ENCODE results near the gene FAM53A.

FAM53A gene, protein sequence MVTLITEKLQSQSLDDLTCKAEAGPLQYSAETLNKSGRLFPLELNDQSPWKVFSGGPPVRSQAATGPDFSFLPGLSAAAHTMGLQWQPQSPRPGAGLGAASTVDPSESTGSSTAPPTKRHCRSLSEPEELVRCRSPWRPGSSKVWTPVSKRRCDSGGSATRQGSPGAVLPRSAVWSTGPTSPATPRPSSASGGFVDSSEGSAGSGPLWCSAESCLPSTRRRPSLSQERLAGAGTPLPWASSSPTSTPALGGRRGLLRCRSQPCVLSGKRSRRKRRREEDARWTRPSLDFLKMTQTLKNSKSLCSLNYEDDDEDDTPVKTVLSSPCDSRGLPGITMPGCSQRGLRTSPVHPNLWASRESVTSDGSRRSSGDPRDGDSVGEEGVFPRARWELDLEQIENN

DNA sequence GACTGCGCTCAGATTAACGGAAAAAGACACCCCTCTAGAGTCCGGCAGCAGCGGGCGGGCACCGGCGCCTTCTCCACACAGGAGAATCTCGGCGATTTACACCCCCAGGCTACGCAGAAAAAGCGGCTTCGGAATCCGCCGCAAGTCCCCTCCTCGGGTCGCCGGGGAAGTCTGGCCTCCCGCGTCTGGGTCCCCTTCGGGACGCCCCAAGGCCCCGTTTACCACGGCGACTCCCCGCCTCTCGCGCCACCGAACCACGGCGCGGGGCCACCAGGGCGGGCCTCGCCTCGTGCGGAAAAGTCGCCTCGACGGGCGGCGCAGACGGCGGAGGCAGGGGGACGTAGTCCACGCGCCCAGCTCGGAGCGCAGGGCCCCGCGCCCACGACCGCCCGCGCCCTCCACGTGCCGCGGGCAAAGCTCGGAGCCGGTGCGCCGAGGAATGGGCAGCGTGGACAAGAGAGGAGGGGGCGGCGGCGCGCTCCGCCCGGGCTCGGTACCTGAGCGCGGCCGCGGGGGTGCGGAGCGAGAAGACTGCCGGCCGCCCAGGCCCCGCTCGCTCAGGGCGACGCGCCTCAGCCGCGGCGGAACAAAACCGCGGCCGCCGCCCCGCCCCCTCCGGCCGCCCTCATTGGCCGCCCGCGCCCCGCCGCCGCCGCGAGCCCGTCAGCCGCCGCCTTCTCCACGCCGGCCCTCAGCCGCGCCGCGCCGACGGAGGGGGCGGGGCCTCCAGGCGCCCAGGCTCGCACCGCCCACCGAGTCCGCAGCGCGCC lies at the start of gene FAM53A:
Gene FAM53A, minus strand, starts transcription at position 578 of the 770 bp plus-strand sequence. CDS start 15,572 bp downstream, outside the sequence.
- no peak for DNase-seq (ENCODE audit: low spot score)

DNA sequence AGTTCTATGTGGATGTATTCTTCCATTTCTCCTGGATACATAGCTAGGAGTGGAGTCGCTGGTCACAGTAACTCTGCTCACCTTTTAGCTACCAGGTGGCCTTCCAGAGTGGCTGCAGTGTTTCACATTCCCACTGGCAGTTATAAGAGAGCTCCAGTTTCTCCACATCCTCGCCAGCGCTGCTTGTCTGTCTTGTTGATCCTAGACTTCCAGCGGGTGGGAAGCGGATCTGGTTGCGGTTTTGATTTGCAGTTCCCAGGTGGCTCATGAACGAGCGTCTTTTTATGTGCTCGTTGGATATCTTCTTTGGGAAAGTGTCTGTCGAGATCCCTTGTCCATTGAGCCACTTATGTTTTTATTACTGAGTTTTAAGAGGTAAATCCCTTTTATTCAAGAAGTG lies 48.8 kb upstream of the FAM53A start:
- no peak for DNase-seq (ENCODE audit: low spot score)

DNA sequence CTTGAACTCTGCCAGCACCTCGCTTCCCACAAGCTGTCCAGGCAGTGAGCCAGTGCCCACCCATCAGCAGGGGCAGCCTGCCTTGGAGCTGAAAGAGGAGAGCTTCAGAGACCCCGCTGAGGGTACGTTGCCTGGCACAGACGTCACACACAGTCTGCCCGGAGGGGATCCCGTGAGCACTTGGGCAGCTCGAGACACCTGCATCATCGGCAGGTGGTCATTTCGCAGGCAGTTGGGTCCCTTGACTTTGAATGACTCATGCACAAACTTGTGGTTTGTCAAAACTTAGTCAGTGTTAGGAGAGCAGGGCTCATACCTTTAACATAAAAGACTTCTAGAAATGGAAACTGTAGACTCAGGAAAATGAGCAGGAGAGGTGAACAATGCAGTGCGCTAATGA lies 47.1 kb upstream of the FAM53A start:
- peak; percentile 44 for DNase-seq (ENCODE audit: low spot score)

DNA sequence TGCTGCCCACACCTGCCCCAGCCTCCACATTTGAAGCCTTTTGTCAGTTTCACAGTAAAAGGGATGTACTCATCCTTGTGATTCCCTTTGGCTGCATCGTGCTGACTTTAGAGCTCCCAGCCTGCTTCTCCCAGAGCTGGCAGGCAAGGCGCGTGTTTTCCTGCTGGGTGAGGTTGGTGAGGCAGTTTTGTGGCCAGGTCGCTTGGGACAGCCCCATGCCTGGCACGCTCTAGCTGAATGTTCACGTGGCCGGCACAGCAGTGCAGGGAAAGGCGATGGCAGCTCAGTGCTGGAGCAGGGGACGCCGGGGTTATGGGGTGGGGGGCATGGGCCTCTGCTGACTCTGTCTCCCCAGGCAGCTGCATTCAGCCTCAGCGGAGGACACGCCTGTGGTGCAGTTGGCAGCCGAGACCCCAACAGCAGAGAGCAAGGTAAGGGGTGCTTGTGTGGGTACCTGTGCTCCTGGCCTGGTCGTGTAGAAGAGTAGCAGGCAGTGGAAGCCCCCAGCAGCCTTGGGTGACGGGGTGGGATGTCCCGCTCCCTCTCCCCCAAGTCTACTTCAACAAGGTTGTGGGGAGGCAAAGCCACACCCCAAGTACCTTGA lies 46.5 kb upstream of the FAM53A start:
- DNase-seq (ENCODE audit: low spot score): no peak

DNA sequence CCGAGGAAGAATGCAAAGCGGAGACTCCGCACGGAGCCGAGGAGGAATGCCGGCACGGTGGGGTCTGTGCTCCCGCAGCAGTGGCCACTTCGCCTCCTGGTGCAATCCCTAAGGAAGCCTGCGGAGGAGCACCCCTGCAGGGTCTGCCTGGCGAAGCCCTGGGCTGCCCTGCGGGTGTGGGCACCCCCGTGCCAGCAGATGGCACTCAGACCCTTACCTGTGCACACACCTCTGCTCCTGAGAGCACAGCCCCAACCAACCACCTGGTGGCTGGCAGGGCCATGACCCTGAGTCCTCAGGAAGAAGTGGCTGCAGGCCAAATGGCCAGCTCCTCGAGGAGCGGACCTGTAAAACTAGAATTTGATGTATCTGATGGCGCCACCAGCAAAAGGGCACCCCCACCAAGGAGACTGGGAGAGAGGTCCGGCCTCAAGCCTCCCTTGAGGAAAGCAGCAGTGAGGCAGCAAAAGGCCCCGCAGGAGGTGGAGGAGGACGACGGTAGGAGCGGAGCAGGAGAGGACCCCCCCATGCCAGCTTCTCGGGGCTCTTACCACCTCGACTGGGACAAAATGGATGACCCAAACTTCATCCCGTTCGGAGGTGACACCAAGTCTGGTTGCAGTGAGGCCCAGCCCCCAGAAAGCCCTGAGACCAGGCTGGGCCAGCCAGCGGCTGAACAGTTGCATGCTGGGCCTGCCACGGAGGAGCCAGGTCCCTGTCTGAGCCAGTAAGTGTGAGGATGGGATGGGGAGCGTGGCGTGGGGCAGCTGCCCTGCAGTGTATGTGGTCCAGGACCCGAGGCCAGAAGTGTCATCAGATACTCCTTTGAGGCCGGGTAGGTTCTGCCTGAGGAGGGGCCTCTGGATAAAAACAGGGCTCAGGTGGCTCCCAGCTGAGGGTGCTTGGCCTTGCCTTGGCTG lies 44.2 kb upstream of the FAM53A start:
- DNase-seq (ENCODE audit: low spot score): no peak

DNA sequence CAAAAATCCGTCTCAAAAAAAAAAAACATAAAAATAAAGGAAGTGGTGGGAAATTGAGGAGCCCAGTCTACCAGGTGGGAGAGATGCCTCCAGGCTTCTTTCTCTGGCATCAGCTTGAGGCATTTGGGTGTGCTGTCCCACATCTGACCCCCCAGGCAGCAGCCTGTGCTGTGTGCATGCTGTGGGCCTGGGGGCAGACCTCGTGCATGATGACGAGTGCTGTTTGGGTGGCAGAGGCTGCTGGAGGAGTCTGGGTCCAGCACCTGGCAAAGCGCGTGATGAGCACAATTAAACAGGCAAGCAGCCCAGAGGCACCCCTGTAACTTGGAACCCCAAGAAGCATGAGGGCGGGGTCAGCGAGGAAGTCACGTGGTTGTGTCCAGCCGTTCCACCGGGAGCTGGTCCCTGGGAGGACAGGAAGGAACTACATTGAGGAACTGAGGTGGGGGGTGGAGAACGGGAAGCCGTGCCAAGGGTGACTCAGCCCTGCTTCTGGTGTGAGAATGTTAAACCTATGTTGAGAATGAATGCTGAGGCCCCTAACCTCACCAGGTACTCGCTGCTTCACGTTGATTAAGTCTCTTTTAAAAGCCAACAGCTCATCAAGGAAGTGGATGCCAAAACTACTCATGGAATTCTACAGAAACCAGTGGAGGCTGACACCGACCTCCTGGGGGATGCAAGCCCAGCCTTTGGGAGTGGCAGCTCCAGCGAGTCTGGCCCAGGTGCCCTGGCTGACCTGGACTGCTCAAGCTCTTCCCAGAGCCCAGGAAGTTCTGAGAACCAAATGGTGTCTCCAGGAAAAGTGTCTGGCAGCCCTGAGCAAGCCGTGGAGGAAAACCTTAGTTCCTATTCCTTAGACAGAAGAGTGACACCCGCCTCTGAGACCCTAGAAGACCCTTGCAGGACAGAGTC lies 43.3 kb upstream of the FAM53A start:
- DNase-seq (ENCODE audit: low spot score): no peak

DNA sequence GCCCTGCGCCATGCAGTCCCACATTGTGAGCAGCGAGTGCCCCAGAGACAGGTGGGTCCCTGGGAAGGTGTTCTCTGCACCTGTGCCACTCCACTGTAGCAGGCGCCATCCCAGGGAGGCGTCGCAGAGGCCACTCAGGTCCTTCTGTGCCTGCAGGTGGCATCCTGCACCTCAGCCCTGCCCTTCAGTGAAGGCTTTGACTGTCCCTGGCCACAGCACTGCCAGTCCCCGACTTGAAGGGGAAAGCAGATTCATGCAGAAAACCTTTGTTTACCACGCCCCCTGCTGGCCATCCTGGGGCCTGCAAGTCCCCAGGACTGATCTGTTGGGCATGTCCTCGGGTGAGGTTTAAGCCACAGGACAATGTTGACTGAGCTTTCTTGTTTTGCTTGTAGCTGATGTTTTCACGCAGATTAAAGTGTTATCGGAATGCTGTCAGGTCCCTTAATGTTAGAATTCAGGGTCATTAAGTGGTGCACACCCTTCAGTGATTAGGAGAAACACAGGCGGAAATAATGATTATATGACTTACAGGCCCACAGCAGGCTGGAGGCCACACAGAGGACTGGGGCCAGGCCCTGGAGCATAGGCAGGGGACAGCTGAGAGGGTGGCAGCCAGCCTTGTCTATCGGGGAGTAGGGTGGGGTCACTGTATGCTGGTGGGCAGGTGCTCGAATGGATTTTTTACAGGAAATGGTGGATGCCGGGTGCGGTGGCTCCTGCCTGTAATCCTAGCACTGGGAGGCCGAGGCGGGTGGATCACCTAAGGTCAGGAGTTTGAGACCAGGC lies 42.2 kb upstream of the FAM53A start:
- DNase-seq (ENCODE audit: low spot score): peak; percentile 87

DNA sequence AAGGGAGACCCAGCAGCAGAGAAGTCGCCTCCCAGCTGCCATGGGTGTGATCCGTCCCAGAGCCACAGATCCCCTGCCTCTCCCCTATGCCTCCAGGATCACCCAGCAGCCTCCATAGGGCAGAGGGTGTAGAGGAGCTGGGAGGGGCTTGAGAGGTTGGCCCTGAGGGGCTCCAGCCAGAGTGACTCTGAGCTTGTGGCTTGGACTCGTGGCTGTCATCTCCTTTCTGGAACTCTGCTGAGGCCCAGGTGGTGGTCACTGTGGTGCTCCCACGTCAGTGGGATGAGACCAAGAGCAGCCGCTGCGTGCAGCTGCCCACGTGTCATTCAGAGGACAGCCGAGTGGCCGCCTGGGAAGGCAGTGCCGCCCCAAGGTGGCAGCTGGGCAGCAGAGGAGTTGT lies 41.4 kb upstream of the FAM53A start:
- no peak for DNase-seq (ENCODE audit: low spot score)

DNA sequence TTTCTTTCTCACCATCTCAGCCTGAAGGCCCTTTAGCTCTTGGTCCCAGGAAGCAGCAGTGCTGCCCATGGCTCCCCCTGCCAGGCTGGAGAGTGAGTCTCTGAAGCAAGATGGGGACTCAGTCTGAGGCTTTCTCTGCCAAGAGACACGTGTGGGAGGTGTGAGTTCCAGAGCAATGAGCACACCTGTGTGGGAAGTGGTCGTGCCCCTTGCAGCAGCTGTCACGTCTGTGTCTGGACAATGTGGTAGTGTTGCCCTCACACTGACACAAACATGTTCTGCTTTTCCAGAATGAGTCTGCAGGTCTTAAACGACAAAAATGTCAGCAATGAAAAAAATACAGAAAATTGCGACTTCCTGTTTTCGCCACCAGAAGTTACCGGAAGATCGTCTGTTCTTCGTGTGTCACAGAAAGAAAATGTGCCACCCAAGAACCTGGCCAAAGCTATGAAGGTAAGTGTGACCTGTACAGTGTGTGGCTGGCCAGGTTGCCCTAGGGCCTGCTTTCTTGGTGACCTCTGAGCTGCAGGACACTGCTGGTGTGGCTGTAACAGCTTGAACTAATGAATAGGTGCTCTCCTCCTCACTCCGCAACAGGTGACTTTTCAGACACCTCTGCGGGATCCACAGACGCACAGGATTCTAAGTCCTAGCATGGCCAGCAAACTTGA lies 39.2 kb upstream of the FAM53A start:
- DNase-seq (ENCODE audit: low spot score): peak; percentile 53

DNA sequence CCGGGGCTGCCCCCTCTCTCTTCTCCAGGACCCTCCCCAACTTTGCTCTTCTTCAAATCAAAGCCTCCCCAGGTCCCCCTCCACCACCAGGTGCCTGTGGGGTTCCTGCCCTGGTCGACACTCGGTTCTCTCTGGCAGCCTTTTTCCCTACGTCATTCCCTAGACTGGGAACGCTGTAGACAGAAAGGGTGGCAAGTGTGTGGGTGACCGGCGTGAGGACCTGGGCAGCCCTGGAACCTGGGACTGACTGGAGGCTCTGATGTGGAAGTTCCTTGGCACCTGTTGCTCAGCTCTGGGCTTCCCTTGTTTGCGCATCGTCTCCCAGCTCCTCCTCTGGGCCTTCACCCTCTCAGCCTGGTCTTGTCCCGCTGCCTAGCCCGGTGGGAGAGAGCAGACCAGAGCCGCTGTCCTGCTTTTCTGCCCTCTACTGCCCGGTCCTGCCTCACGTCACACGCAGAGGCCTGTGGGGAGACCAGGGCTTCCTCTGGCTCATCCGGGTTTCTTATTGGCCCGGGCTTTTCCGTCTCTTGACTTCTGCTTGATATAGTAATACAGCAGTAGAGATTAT lies 38.5 kb upstream of the FAM53A start:
- no peak for DNase-seq (ENCODE audit: low spot score)

DNA sequence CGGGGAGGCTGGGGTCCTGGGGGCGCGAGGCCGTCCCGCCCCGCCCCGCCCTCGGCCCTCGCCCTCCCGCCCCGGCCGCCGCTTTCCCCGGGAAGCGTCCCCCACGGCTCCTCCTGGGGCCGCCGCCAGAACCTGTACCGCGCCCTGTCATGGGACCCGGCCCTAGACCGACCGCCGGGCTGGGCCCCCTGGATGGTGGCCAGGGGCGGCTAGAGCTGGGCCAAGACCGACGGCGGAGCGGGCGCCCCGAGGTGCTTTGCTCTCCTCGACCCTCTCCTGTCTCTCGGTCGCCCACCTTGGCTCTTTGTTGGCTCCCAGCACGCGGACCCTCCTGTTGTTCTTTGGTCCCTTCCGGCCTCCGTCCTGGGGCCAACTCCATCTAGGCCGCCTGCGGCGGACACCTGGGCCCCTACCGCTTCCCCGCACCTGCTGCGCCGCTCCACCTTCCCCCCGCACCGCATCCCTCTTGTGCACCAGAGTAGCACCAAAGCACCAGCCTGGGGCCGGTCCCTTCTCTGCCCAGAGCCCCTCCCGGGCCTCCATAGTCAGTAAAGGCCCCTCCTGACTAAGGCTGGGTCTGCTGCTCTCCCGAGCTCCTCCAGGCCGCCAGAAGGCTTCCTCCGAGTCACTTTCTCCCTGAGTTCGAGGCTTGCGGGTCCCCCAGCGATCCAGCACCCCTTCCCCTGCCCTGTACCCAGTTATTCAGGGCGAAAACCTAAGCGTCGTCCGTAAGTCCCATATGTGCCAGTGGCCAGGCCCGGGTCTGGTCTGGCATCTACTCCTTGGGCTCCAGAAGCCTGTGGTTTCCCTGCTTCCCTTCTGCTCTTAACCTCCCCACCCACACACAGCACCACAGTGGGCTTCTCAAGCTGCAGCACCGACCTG lies 37.8 kb upstream of the FAM53A start:
- no peak for DNase-seq (ENCODE audit: low spot score)

DNA sequence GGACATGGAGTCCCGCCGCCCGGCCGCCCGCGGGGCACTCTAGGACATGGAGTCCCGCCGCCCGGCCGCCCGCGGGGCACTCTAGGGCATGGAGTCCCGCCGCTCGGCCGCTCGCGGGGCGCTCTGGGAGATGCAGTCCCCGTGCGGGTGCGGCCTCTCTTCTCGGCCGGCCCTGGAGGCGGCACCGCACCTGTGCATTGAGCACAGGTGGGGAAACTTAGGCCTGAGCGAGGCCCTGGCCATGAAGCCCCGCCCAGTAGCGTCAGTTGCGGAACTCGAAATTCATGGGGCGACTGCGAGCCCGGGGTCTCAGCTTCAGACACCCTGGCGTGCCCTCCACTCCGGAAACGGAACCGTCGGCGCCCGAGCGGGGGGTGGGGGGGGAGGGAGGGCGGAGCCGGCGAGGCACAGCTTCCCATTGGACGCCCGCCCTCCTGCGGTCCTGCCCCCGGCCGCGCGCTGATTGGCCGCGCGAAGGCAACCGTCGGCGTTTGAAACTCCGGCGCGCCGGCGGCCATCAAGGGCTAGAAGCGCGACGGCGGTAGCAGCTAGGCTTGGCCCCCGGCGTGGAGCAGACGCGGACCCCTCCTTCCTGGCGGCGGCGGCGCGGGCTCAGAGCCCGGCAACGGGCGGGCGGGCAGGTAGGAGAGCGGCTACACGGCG lies 37.0 kb upstream of the FAM53A start, which contains the start of the genes TACC3 and TMEM129:
Gene TACC3, plus strand, starts transcription at position 519 of the 663 bp plus-strand sequence. CDS start 1,901 bp downstream, outside the sequence.
Gene TMEM129, minus strand, starts transcription at position 321 of the 663 bp plus-strand sequence. CDS start 486 bp downstream, outside the sequence.
- DNase-seq (ENCODE audit: low spot score): peak; percentile 95

DNA sequence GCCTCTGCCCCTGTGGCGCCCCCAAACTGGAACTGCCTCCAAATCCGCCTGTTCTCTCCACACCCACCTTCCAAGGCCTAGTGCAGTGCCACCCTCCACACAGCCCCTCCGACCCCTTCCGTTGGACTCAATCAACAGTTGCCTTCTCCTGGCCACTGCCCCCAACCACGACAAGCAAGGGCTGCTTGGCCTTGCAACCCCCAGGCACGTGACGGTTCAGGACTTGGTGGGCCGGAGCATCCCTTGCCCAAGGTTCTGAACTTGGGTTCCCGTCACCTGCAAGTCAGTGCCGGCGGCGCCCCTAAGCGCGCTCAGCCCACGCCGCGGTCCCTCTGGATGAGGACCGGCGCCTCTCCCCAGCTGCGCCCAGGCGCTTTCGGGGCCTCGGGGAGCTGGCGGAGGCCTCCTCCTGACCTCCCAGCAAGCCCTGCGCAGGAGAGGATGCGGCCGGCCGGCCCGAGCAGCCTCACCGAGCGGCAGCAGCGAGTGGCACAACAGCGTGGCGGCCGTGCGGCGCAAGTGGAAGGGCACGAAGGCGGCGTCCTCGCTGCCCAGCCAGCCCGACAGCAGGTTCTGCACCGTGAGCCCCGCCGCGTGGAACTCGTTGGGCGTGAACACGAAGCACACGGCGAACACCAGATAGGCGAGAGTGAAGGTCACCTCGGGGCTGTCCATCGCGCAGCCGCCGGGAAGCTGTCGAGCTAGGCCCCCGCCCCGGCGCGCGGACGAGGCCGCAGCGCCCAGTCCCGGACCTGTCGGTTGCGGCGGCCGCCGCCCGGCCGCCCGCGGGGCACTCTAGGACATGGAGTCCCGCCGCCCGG lies 36.3 kb upstream of the FAM53A start:
- peak; percentile 56 for DNase-seq (ENCODE audit: low spot score)

DNA sequence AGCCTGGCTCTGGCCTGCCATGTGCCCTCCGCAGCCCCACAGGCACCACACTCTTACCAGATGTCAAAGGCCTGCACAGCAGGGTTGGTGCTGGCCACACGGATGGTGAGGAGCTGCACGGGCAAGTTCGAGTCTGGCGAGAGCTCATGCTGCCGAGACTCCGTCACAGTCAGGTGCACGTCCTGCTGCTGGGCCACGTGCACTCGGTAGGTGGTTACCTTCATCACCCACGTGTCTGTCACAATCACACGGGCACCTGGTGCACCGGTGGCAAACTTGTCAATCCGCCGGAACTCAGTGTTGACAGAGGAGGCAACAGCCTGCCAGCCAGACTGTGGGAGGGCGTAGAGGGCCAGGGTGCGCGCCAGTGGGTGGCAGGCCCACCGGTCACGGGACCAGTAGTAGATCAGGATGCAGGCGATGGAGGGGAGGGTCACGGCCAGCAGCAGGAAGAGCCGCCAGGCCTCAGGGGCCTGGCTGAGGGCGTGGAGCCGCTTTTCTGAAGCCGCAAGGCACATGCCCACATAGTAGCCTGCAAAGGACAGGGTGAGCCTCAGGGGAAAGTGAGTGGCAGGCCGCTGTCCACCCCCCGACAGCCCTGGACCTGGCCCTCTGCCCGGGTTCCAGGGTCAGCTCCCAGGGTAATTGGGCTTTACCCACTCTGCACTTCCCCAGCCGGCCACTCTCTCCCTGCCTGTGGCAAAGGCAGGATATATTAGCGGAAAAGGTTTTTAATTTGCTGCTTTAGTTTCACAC lies 34.2 kb upstream of the FAM53A start:
- DNase-seq (ENCODE audit: low spot score): no peak
